ENCODE measurements around the gene SLC45A3.
A peak's percentile ranks its signal among the peaks of the same experiment; 100 is the strongest.
"Not testable (repeated sequence)": the region's sequence is repeated elsewhere in the genome, so short reads cannot be mapped to it uniquely, and the experiment has no call there.

Gene SLC45A3, protein sequence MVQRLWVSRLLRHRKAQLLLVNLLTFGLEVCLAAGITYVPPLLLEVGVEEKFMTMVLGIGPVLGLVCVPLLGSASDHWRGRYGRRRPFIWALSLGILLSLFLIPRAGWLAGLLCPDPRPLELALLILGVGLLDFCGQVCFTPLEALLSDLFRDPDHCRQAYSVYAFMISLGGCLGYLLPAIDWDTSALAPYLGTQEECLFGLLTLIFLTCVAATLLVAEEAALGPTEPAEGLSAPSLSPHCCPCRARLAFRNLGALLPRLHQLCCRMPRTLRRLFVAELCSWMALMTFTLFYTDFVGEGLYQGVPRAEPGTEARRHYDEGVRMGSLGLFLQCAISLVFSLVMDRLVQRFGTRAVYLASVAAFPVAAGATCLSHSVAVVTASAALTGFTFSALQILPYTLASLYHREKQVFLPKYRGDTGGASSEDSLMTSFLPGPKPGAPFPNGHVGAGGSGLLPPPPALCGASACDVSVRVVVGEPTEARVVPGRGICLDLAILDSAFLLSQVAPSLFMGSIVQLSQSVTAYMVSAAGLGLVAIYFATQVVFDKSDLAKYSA

GRCh38 chr1:205680073-205680851 lies at the start of gene SLC45A3:
SLC45A3 (minus strand) TSS chr1:205680509; CDS start chr1:205664656, 15,853 bp downstream.
- DNase-seq (ENCODE audit: low read depth in 1 of 2, low spot score in 1 of 2), result peak in 1 of 2 donors; percentile 16

DNA sequence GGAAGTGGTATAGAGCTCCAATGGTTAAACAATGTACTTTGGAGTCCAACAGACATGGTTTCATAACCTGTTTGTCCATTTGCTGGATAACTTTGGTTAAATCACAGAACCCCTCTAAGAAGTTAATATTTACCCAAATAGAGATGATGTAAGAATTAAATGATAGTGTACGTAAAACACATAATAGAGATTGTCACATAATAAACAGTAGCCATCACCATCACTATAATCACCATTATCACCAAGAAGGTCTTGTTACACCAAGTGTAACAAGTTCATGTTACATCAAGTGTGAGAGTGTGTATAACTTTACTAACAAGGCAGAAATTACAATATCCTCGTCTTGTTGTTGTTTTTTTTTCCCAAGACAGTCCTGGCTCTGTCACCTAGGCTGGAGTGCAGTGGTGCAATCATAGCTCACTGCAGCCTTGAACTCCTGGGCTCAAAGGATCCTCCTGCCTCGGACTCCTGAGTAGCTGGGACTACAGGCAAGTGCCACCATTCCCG lies 46.4 kb upstream of the SLC45A3 start:
- DNase-seq (ENCODE audit: low read depth in 1 of 2, low spot score in 1 of 2), result no peak

DNA sequence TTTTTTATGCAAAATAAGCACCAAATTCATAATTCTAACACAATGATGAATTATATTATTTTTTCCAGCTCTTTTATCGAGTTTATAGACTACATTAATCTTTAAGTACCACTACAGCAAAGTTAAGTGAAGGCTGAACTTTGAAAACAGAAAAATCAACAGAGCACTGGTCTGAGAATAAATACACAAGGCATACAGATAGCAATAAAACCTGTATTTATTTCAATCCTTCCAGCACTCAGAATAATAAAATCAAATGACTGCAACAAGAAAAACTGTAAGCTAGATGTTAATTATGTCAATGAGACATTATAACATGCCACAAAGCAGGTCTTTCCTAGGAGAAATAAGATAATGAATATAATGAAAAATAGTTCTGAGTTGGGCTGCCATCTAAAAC lies 45.2 kb upstream of the SLC45A3 start:
- DNase-seq (ENCODE audit: low read depth in 1 of 2, low spot score in 1 of 2), result no peak

DNA sequence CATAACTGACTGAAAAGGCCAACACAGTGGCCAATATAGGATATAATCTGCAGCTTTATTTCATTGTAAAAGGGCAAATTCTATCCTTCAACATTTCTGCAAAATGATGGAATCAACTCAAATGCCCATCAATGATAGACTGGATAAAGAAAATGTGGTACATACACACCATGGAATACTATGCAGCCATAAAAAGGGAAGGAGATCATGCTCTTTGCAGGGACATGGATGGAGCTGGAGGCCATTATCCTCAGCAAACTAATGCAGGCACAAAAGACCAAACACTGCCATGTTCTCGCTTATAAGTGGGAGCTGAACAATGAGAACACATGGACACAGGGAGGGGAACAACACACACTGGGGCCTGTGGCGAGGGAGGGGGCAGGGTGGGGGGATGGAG lies 40.4 kb upstream of the SLC45A3 start:
- not testable (repeated sequence) for DNase-seq (ENCODE audit: low read depth in 1 of 2, low spot score in 1 of 2)

DNA sequence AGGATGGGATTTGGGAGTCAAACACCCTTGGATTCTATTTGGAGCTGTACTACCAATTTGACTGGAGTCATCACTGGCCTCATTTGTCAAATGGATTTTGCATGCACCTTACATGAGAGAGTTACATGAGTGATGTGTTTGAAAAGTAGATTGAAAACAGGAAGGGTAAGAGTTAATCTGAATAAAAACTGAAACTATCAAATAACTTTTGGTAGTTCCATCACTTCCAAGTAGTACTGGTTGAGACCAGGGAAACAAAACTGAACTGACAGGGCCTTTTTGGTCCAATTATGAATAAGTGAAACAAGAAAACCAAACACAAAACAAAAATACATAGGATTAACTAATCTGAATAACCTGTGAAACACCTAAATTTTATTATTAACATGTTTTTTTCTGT lies 39.5 kb upstream of the SLC45A3 start:
- DNase-seq (ENCODE audit: low read depth in 1 of 2, low spot score in 1 of 2), result no peak

- no peak for DNase-seq (ENCODE audit: low read depth in 1 of 2, low spot score in 1 of 2)
Observed at GRCh38 chr1:205719015-205719414, 38.7 kb upstream of the SLC45A3 start.

- no peak for DNase-seq (ENCODE audit: low read depth in 1 of 2, low spot score in 1 of 2)
Observed at GRCh38 chr1:205716371-205717132, 36.2 kb upstream of the SLC45A3 start.

DNA sequence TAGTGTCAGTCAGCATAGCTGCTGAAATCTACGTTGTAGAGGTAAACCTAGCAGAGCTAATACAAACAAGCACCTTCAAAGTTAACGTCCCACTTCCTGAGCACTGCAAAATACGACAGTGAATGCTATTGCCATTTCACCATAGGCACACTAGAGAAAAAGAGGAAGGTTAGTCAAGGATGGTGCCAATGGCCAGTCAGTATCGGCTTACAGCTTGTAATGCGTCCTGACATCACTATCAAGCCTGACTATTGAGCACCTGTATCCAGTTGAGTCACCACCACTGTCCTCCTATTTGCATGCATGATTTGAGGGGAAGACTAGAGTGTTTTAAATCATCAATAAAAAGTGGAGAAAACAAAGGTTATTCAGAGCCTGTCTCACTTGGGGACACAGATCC lies 35.3 kb upstream of the SLC45A3 start:
- no peak for DNase-seq (ENCODE audit: low read depth in 1 of 2, low spot score in 1 of 2)

DNA sequence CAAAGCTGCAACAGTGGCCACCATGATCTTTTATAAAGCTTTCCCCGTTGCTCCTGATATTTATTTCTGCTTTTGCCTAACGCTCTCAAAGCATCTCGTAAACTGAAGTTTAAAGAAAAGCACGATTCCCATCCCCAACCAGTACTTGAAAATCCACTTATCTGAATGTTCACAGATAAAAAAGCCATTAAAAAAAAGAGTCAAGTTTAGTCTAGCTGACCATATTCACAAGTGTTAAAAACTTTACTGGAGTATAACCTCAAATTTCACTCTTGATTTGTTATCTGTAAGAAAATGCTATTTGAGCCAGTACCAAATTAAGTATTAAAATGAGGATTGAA lies 34.6 kb upstream of the SLC45A3 start:
- DNase-seq (ENCODE audit: low read depth in 1 of 2, low spot score in 1 of 2), result no peak

DNA sequence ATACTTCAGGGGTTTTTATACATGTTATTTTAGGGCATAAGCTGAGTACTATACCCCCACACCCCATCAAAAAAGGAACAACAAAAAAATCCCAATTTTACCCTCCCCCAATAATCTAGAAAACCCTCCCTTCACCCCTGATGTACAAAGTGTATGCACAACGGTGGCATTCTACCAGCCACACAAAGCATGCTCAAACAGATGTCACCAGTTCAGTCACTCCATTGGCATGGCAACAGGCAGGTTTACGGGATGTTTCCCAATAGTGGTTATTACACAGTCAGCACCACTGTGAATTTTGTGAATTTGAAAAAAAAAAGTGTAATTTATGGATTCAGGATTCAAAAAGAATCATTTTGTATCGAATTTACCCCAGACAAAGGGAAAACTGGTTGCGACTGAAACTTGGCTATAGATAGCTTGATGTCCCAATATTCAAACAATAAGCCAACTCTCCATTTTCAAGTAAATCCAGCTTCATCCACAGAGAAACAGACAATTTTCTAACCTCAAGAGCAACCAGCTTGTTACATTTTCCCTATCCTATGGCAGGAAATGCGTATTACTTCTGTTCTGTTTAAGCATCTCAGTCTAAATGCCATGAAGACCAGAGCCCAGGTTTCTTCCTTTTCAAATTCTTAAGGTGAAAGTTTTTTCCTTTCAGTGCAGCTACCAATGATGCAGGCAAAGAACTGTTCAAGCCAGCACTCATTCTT lies 34.0 kb upstream of the SLC45A3 start:
- DNase-seq (ENCODE audit: low read depth in 1 of 2, low spot score in 1 of 2), result no peak

- peak in 1 of 2 donors; percentile 75 for DNase-seq (ENCODE audit: low read depth in 1 of 2, low spot score in 1 of 2)
Observed at GRCh38 chr1:205711105-205712048, 31.1 kb upstream of the SLC45A3 start.

DNA sequence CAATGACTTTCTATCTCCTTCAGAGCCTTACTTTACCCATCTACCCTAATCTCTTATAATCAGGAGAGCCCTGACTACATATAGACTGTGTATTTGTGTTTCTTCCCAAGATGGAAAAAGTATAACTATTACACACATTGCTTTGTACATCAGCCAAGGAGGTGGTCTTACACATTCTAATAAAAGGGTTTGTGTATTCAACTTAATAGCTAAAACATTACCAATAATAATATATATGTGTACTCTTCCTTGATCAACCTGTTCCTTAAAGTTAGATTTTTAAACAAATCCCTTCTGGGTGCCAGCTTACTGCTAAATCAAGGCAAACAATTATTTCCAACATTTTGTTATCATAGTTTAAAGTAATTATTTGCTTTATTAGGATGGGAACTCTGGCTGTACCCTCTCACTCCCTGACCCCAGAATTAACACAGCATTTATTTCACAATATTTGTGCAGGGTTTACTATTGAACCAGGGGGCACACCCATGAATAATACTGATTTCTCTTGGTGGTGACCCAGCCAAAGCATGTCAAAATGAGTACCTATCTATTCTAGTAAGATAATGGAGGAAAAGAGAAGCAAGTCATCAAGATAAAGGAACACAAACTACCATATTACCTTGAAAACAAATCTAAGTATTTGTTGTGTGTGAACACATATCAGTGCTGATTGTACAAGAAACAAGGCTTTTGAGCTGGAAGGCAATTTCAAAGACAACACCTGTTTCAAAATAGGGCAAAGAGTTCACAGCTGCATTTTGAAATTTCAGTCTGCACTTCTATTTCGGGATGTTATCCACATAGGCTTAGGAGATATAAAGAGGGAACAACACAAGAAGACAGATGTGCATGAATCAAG lies 30.1 kb upstream of the SLC45A3 start:
- no peak for DNase-seq (ENCODE audit: low read depth in 1 of 2, low spot score in 1 of 2)

GRCh38 chr1:205709640-205710039 lies 29.3 kb upstream of the SLC45A3 start:
- no peak for DNase-seq (ENCODE audit: low read depth in 1 of 2, low spot score in 1 of 2)

- no peak for DNase-seq (ENCODE audit: low read depth in 1 of 2, low spot score in 1 of 2)
Observed at GRCh38 chr1:205709059-205709398, 28.7 kb upstream of the SLC45A3 start.

GRCh38 chr1:205706601-205707502 lies 26.5 kb upstream of the SLC45A3 start:
- DNase-seq (ENCODE audit: low read depth in 1 of 2, low spot score in 1 of 2), result no peak

- no peak for DNase-seq (ENCODE audit: low read depth in 1 of 2, low spot score in 1 of 2)
Observed at GRCh38 chr1:205704903-205705302, 24.6 kb upstream of the SLC45A3 start.

DNA sequence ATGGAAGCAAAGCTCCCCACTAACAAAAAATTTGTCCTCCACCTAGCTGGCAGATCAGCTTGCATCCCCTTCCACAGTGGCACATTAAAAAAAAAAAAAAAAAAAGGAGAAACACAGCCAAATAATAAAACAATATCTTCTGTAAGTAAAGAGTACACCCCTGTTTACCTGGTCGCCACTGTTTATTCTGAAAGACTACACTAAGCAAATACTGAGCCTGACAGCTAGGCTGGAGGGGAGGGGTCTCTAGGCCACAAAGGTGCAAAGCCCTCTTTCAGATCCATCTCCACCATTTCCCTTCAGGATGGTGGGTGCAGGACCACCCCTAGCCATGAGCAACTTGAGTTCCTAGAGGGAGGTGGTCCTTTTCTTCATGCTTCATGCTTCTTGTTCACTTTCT lies 22.8 kb upstream of the SLC45A3 start:
- DNase-seq (ENCODE audit: low read depth in 1 of 2, low spot score in 1 of 2), result no peak

GRCh38 chr1:205701891-205702290 lies 21.6 kb upstream of the SLC45A3 start:
- no peak for DNase-seq (ENCODE audit: low read depth in 1 of 2, low spot score in 1 of 2)

Measured in activated CD4-positive, alpha-beta T cell treated with anti-CD3 and anti-CD28 coated beads, Interleukin-2, amount 50 U/mL, for 24 hours (primary cell).